Measurements from ENCODE around the gene HK2. TPM values are rescaled to one million over a fixed set of nuclear protein-coding genes. Genes with fewer than 3 reads are reported as not detected.

Gene HK2
- total and polyA plus RNA-seq, 2 donors (not counting 3 experiments of a cell fraction or from before 2014, with no cell fraction given), result 3.4 to 13.0 TPM

GRCh38 chr2:74924463-74925265 is 90.7 kb downstream of the HK2 start:
- no peaks in the 10 kb centered on the region for H3K79me2 ChIP-seq (ENCODE audit: control insufficient read depth, insufficient read depth, low read length)
- FAIRE-seq (no peak), DNase-seq (ENCODE audit: low read depth, low spot score) (no peak)
- no peaks in the 10 kb centered on the region for H4K20me1 ChIP-seq (replicated peaks; ENCODE audit: control insufficient read depth, extremely low read depth, insufficient read depth, low read length)
- H3K4me2 ChIP-seq (ENCODE audit: insufficient read depth, low read length), result no peak overlapping the region
- H2AFZ ChIP-seq (ENCODE audit: low read depth, low read length), result no peak overlapping the region
- no TSS peak for BruUV-seq (replicated peaks)
- H3K27ac ChIP-seq (ENCODE audit: insufficient read depth, low read depth, low read length), result no peak overlapping the region
- H3K27me3 ChIP-seq (ENCODE audit: control insufficient read depth in 2 of 2, insufficient read depth in 2 of 2, low read length in 2 of 2), result no peaks in the 10 kb centered on the region
- CTCF ChIA-PET, result interaction anchor here (1.6 kb wide), 1 partner anchor 9 kb away, joined by 4 read pairs; no protein-coding TSS in a partner anchor
- intact Hi-C loops (cut with micrococcal nuclease) (no loop called here), dilution Hi-C loops (cut with MboI; ENCODE audit: extremely low pct_ligation_motif_present, low sequenced_read_pairs) (no loop called here)
- POLR2A ChIA-PET, result no interaction called here
- H3K9me3 ChIP-seq (replicated peaks; ENCODE audit: control insufficient read depth, insufficient read depth, low read length), result no peaks in the 10 kb centered on the region
- no peaks in the 10 kb centered on the region for H3K36me3 ChIP-seq (ENCODE audit: control insufficient read depth in 2 of 2, extremely low read depth in 1 of 2, insufficient read depth in 2 of 2, low read length in 2 of 2)
- H3K4me1 ChIP-seq (ENCODE audit: control insufficient read depth, extremely low read depth, insufficient read depth, low read length), result no peaks in the 10 kb centered on the region
- TF ChIP-seq JUN (IDR thresholded peaks at IDR 0.05; ENCODE audit: borderline replicate concordance, insufficient read depth, insufficient read length, low read depth), result no peak
- no peak for TF ChIP-seq MYC (IDR thresholded peaks at IDR 0.05; ENCODE audit: low read depth, low read length)
- TF ChIP-seq MAX (IDR thresholded peaks at IDR 0.05; ENCODE audit: insufficient read depth, insufficient read length), result no peak
- no peak for TF ChIP-seq GATA2 (IDR thresholded peaks at IDR 0.05; ENCODE audit: insufficient read depth, insufficient read length, low read depth, low read length)
- no peak for TF ChIP-seq EZH2 (IDR thresholded peaks at IDR 0.05; ENCODE audit: borderline replicate concordance, low read depth, low read length, severe bottlenecking)
- TF ChIP-seq POLR2AphosphoS5 (IDR thresholded peaks at IDR 0.05; ENCODE audit: insufficient read depth, low read depth, low read length), result no peak
- TF ChIP-seq FOS (IDR thresholded peaks at IDR 0.05; ENCODE audit: borderline replicate concordance, insufficient read depth, low read length), result no peak
- no peak for TF ChIP-seq POLR2A (IDR thresholded peaks at IDR 0.05; ENCODE audit: low read depth, low read length)
- TF ChIP-seq CTCF (IDR thresholded peaks at IDR 0.05; ENCODE audit: extremely low read depth in 1 of 2, insufficient read depth in 1 of 2, low read depth in 1 of 2, low read length in 2 of 2), result no peak
- no peak overlapping the region for H3K9ac ChIP-seq (replicated peaks; ENCODE audit: extremely low read depth, insufficient read depth, low read length)
- H3K4me3 ChIP-seq (replicated peaks in 1 of 3; ENCODE audit: insufficient read depth in 1 of 3, low read depth in 1 of 3, low read length in 3 of 3), result no peak overlapping the region
- H3K9me1 ChIP-seq (replicated peaks; ENCODE audit: control insufficient read depth, extremely low read depth, insufficient read depth, low read length), result no peaks in the 10 kb centered on the region
